SK-N-SH (cell line): ENCODE measurements around the gene NEK5.

Experiments
- POLR2AphosphoS5 ChIP-seq: IDR thresholded peaks from 2 replicates; pipeline ENCODE4 v1.6.1; 2012; ENCODE audit warnings: low read depth, low read length
- SMC3 ChIP-seq: IDR thresholded peaks from 2 replicates; pipeline ENCODE4 v1.6.1; 2012; ENCODE audit warnings: low read depth, low read length, improper control_type of control experiment

DNA sequence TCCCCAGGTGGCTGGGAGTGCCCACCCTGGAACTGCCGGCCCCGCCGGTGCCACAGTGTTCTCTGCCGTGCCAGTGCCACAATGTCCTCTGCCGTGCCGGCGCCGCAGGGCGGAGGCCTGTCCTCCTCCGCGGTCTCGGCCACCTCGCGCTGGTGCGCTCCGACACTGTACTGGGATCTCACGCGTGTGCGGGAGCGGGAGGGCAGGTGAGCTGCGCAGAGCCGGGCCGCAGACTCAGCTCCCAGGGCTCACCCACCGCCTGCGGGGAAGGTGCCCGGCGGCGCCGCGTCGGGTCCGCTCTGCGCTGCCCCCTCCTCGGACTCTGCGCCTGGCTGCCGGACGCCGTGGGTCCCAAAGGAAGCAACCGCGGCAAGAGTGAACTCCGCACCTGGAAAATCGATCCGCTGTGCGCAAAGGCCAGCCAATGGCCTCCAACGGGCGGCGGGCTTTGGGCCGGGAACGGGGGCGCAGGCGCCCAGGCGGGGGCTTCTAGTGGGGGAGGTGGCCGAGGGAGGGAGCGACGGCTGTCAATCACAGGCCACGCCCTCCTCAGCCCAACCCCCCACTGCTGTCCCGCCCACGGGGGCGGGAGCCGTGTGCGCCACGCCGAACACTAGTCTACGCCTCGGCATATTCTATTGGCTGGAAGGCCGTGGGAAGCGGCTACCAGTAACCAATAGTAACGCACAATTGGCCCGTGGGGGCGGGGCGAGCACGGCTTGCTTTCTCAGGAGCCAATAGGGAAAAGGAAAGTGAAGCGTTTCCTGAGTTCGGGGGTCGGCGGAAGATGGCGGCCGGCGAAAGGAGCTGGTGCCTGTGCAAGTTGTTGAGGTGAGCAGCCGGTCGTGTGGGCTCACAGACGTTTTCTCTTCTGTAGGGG lies 117.0 kb downstream of the NEK5 start, which contains the start of gene ALG11:
- peak; percentile 93 for TF ChIP-seq POLR2AphosphoS5
- TF ChIP-seq SMC3 = no peak
